ENCODE measurements around the gene EIF2B2.

EIF2B2 gene

GRCh38 chr14:75002392-75003249 is at the start of gene EIF2B2:
EIF2B2 (plus strand) TSS chr14:75002921; CDS start chr14:75002991, 70 bp downstream.
- DNase-seq, result peak; percentile 84

GRCh38 chr14:74953686-74954085 is 49.0 kb upstream of the EIF2B2 start:
- DNase-seq, result no peak

GRCh38 chr14:74954232-74954946 is 48.3 kb upstream of the EIF2B2 start:
- no peak for DNase-seq

GRCh38 chr14:74954947-74955228 is 47.8 kb upstream of the EIF2B2 start:
- DNase-seq, result no peak

GRCh38 chr14:74955229-74956026 is 47.3 kb upstream of the EIF2B2 start, which contains the start of gene PGF:
PGF (minus strand) TSS chr14:74955597; CDS start chr14:74955242, 355 bp downstream.
- no peak for DNase-seq

- no peak for DNase-seq
Measured at GRCh38 chr14:74956027-74956279, 46.8 kb upstream of the EIF2B2 start.

GRCh38 chr14:74956280-74957072 is 46.2 kb upstream of the EIF2B2 start:
- DNase-seq, result no peak

GRCh38 chr14:74959596-74960180 is 43.0 kb upstream of the EIF2B2 start:
- no peak for DNase-seq

- no peak for DNase-seq
Measured at GRCh38 chr14:74960736-74961135, 42.0 kb upstream of the EIF2B2 start.

GRCh38 chr14:74961238-74961911 is 41.3 kb upstream of the EIF2B2 start:
- no peak for DNase-seq

- no peak for DNase-seq
Measured at GRCh38 chr14:74962046-74962445, 40.7 kb upstream of the EIF2B2 start.

GRCh38 chr14:74962493-74962892 is 40.2 kb upstream of the EIF2B2 start:
- DNase-seq, result no peak

GRCh38 chr14:74963178-74963704 is 39.5 kb upstream of the EIF2B2 start:
- DNase-seq, result no peak

- no peak for DNase-seq
Measured at GRCh38 chr14:74963705-74964271, 38.9 kb upstream of the EIF2B2 start.

- no peak for DNase-seq
Measured at GRCh38 chr14:74964787-74965485, 37.8 kb upstream of the EIF2B2 start.

GRCh38 chr14:74965486-74966153 is 37.1 kb upstream of the EIF2B2 start:
- DNase-seq, result no peak

- no peak for DNase-seq
Measured at GRCh38 chr14:74968811-74969210, 33.9 kb upstream of the EIF2B2 start.

GRCh38 chr14:74973003-74973653 is 29.6 kb upstream of the EIF2B2 start:
- DNase-seq, result no peak

GRCh38 chr14:74973905-74974363 is 28.8 kb upstream of the EIF2B2 start:
- no peak for DNase-seq
